NCI-H345 treated with DMSO at 0.1 percent for 48 hours (cell line): ENCODE results near the gene MFF.
"Not testable (repeated sequence)": the region's sequence is repeated elsewhere in the genome, so short reads cannot be mapped to it uniquely, and the experiment has no call there.

Experiments
- DNase-seq: peaks from one replicate; lab custom pipeline; 2025; ENCODE audit not compliant: unreplicated experiment; lab: John Stamatoyannopoulos, UW

MFF gene

DNA sequence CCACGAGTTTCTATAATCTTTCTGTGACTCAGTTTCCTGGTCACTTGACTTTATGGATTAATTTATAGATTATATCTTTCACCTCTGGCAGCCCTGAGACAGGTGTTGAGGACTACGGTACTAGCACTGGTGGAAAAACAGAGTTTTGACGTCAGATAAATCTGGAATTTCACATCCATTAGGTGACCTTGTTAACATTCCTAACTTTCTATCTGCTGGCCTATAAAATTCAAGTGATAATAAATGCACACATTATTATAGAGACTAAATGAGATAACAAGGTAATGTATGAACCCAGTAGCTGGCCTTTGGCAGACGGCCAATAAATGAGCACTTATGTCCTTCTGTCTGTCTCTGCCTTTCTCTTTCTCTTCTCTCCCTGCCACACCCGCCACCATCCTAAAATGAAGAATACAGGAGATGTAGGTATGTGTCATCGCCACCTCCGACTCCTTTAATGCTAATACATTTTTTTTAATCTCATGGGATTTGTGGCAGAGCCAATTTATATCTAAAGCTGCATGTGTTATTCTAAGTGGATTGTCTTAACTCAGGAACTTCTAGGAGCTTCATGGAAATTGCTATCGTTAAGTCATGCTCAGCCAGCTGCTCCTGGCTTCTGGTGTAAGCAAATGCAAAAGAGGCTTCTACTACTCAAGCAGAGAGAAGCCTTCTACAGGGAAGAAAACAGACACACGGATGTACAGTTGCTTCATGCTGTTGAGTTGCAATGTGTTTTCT is 51.8 kb downstream of the MFF start:
- no peak for DNase-seq

DNA sequence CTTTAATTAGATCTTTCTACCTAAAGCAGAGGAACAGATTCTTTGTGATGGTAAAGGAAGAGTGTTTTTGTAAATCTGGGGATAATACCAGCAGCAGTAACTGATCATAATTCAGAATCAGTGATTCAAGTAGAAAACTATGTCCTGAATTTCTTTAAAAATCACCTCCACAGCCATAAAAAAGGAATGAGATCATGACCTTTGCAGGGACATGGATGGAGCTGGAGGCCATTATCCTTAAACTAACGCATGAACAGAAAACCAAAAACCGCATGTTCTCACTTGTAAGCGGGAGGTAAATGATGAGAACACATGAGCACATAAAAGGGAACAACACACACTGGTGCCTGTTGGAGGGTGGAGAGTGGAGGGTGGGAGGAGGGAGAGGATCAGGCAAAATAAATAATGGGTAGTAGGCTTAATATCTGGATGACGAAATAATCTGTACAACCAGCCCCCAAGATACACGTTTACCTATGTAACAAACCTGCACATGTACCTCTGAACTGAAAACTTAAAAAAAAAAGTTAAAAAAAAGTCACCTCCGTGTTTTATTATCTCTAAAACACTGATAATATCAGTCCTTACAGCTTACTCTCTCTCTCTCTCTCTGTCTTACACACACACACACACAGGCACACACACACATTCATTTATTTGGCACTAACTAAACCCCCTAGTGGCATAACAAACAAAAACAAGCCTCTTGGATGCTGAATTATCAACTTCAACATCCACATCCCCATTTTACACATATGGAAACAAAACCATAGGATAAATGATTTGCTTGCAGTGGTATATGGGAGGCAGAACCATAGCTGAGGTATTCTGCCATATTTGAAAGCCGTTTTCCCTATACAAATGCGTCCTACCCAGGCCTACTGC is 52.7 kb downstream of the MFF start:
- no peak for DNase-seq

DNA sequence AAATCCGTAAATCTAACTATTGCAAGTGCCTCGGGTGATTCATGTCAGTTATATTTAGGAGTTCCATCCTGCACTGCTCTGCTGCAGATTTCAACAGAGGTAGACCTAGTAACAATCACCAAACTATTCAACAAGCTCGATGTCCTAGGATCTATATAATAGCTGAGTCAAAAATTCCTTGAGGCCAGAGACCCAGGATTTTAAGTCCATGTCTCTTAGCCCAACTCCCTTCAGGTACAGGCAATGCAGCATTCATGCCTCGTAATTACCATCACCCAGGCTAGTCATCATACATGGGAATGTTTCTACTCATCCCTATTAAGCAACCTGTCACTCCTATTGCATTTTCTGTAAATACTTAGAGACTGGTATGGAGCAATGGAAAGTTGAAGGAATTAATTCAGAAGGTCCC is 53.3 kb downstream of the MFF start:
- DNase-seq = no peak

DNA sequence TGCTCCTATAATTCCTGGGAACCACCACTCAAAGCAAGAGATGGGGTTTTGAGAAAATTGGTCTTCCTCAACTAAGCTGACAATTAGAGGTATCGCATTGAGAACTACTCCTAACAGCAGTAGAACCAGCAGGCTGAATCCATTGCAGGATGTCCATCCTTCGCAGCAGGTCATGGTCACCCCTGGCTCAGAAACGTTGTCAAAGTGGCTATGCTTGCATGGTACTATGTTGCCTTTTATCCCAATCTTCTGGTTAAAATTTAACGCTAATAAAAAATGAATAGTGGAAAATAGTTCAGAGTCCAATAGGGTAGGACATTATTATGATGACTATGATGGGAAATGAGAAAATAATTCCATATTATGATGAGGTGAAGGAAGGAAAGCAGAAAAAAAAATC is 54.0 kb downstream of the MFF start, which contains the start of gene TM4SF20:
TSS of gene TM4SF20 (minus strand) at position 212 of the 400 bp plus-strand sequence. CDS start at position 174, 38 bp downstream.
- DNase-seq = no peak

DNA sequence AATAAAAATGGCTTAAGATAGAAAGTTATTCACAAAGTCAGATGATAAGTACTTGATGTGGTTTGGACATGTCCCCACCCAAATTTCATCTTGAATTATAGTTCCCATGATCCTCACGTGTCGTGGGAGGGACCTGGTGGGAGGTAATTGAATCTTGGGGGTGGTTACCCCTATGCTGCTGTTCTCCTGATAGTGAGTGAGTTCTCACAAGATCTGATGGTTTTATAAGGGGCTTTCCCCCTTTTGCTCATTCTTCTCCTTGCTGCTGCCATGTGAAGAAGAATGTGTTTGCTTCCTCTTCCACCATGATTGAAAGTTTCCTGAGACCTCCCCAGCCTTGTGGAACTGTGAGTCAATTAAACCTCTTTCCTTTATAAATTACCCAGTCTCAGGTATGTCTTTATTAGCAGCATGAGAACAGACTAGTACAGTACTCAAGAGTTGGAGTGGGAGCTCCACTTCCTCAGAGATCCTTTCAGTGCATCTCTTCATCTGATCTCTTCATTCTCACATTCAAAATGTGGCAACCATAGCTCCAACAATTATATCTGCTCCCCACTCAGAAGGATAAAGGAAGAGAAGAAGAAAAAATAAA is 57.3 kb downstream of the MFF start:
- not testable (repeated sequence) for DNase-seq

DNA sequence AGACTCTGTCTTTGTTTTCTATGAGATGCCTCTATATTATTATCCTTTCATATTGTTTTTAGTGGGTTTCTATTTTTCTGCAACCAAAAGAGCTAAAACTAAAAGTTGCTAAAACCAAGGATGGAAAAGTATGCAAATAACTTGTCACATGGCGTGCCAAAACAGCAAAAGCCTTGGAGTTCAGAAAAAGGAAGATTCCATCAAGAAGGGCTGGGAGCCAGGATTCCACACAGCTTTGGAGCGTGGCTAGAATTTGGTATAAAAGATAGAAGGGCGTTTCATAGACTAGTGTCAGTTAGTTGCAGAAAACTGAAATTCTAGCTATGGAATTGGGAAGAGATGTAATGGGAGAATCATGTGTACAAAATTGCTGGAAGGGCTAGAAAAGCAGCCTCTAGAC is 58.6 kb downstream of the MFF start:
- DNase-seq = no peak

DNA sequence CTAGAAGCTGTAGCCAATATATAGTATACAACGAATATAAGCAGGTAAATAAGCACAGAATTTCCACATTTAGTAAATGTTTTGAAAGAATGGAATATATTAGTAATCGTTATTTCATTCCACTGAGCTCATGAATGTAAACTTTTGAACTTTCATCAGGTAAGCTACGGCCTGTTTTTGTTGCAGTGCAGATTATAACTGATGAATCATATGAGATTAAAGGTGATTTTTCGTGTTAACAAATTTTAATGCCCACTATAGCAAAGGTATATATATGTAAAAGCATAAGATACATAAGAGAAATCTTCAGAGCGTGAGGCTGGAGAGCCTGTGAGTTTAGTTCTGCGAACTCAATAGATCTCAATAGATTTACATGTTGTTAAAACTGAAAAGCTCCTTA is 61.6 kb downstream of the MFF start:
- DNase-seq = no peak

DNA sequence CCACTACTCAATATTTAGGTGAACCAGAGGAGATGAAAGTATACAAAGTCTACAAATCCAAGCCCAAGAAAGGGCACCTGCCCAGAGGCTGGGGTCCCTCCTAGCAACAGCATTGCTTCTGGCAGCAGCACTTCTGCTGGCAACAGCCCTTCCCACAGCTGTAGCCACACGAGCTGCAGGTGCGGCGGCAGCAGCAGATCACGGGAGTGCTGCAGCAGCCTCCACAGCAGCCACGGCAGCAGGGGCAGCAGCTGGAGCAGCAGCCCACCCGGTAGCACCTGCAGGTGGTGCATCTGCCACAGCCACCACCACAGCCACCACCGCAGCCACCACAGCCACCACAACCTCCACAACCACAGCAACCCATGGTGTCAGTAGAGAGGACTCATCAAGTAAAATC is 62.5 kb downstream of the MFF start, which contains the start of gene SCYGR1:
TSS of gene SCYGR1 (minus strand) at position 367 of the 400 bp plus-strand sequence. CDS start at position 367, 0 bp downstream.
- not testable (repeated sequence) for DNase-seq

DNA sequence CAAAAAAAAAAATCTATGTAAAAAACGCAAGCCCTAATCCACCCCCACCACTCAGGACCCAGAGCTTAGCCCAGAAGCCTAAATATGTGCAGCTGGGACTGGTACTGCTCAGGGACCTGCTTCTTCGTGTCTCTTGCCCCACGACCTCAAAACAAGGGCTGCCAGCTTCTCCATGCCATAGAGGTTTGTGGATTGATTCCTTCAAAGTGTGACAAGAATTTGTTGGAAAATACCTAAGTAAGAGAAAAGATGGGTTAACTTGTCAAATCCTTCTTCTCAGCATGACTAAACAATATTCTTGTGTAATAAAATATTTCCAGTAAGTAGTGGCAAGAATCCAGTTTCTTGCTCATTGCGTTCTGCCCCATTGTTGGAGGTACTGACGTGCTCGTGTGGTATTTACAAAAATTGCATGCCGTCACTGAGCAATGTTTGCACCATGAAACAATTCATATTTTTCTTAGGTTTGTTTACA is 63.5 kb downstream of the MFF start:
- DNase-seq = no peak

DNA sequence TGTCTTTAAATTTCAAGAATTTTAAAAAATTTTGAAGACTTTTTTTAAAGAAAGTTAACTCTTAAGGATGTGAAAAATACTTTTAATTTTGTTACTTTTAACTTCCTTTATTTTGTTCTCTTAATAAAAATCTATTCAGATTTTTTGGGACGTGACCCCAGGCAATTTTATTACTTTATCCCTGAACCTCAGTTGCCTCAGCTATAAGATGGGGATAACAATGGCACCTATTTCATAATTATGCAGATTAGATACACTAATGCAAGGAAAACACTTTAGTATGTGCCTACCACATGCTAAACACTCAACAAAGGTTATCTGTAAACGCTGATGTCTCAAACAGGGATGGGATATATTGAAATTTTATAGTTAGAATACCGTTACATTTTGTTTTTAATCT is 64.2 kb downstream of the MFF start:
- no peak for DNase-seq

DNA sequence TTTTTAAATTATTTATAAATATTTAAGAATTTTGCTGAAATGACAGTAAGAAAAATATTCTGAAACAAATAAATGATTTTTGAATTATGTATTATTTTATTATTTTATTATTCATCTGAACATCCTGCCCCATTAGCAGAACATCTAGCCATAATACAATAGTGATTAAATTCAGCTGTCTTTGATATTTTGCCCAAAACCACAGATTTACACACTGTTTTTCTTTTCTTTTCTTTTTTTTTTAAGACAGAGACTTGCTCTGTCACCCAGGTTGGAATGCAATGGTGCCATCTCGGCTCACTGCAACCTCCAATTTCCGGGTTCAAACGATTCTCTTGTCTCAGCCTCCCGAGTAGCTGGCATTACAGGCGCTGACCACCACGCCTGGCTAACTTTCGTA is 64.6 kb downstream of the MFF start:
- DNase-seq = no peak

DNA sequence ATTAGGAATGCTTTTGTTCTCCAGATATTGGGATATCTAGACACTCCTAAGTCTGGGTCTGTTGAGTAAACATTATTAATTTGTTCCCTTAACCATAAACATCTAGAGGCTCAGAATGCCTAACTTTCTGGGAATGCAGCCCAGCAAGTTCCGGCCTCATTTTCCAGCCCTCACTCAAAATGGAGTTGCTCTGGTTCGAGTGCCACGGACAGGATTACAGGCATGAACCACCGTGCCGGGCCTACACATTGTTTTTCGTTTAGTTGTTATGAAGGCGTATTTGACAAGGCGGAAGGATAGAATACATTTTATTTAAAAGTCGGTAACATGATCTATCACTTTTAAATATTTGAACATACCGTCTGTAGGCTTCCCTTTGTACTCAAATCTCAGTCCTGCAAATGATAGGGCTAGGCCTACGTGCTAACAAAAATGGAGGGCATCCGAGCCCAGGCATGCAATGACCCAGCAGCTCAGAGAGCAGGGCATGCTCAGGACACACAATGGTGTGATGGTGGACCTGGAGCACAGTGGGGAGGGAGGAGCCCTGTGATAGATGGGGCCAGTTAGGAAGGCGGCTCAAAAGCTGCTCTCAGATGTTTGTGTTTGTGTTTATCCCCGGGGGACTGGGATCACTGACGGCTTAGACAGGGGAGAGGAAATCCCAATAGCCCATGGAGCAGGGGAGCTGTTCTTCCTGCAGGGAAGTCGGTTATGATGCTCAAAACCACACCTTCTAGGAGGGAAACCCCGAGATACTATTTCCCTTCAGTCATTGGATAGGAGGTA is 65.6 kb downstream of the MFF start:
- no peak for DNase-seq

DNA sequence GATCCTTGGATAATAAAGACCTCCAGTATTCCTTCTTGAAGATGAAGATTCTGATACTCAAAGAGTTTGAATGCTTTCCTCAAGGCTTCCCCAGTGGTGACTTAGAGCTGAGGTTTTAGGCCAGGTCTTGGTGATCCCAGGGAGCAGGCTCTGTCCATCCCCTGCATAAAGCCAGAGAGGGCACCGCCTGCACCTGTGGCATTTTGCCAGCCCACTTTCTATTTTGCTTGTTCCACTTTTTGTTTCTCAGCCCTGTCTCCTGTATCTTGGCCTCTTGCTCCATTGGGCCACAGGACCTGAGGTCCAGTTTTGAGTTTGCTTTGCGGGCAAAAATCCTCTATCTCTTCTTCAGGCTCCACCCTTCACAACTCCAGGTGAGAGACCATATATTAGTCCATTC is 69.3 kb downstream of the MFF start:
- DNase-seq = no peak

DNA sequence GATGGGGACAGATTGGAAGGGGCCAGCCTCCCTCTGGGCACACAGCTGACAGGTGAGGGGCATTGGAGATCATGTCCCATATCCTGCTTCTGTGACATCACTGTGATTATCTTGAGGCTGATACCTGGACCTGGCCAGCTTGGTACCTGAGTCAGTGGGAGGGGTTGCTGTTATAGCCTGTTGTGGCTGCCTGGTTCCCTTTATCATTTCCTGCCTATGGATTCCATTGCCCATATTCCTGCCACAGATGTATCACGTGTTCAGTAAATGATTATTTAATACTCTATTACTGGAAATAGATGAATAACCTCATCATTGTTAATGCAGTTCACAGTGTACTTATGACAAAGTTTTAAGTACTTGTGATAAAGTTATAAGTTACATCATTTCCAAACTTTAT is 70.5 kb downstream of the MFF start:
- DNase-seq = no peak

DNA sequence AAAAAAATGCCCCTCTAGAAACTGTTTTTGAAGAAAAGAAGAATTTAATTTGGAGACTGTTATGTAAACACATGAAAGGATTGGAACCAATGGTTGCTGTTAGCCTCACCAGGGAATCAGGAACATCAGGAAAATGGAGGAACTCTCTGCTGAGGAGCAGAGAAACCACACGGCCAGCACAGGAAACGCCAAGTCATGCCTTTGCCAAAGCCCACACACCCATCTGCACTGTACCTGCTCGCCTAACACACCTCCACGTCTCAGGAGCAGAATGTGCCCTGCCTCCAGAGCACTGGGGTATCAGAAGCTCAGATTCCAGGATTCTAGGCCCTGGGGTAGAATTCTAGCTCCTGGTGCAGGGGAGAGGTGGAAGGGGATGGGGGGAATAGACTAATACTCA is 72.5 kb downstream of the MFF start:
- no peak for DNase-seq

DNA sequence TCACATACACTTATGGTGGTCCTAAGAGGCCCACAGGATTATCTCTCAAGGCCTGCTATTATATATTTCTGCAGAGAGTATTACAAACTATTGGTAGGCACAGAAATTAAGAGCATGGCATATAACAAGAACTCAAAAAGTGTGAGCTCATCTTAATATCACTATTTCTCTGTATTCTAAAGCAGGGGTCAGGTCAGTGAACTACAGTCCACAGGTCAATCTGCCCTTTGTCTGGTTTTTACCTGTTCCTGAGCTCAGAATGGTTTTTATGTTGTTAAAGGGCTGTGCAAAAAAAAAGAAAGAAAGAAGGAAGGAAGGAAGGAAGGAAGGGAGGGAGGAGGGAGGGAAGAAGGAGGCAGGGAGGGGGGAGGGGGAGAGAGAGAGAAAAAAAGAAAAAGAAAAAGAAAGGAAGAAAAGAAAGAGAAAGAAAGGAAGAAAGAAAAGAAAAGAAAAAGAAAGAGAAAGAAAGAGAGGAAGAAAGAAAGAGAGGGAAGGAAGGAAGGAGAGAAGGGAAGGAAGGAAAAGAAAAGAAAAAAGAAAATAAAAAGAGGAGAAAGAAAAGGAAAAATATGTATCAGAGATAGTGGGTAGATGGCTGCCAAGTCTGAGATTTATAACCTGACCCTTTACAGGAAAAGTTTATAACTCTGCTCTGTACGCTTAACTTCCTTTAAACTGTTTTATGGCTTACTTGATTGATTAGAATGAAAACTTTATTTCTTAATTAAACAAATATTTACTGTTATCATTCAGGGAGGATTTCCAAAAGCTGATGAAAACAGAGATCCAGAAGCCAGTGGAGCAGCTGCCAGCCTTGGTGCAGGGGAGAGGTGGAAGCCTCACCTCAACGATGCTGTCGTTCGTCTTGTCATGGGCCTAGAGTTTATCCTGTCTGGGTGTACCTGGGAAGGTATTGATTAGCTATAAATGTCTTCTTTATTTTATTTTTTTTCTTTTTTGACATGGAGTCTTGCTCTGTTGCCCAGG is 73.9 kb downstream of the MFF start:
- no peak for DNase-seq

DNA sequence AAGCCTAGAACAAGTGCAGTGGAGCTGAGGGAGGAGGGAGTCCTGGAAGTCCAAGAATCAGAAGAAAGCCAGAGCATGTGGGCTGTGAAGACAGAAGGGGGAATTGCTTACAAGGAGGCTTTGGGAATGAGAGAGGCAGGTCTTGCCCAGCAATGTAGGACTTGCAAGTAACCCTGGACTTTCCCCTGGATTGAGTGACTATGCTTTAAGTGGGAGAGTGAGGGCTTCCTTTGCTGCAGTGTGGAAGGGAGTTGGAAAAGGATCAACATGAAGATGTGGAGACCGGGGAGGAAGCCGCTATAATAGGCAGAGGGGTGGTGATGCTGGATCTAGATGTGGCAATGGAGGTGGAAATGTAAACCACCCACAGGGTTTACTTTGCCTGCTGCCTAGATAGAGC is 76.5 kb downstream of the MFF start:
- DNase-seq = no peak

DNA sequence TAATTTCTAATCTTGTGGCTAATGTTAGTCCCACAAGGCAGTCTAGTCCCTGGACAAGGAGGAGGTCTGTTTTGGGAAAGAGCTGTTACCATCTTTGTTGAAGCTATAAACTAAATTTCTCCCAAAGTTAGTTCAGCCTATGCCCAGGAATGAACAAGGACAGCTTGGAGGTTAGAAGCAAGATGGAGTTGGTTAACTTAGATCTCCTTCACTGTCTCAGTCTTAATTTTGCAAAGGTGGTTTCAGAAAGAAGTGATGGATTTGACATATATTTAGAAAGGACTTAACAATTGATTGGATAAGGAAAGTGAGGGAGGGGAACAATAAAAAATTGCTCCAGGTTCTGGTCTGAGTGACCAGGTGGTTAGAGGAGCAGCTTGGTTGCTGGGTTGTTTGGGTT is 77.3 kb downstream of the MFF start:
- DNase-seq = no peak

DNA sequence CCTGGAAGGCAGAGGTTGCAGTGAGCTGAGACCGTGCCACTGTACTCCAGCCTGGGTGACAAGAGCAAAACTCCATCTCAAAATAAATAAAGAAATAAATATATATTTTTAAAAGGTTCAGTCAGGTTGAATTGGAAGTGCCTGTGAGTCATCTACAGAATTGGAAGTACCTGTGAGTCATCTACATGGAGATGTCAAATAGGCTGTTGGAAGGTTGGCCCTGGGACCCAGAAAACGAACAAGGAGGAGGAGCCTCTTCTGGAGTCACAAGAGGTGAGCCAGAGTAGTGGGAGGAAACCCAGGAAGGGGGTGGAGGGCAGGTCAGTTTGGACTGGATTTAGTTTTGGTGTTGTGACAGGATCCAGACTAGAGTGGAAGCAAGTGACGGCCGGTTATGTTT is 77.9 kb downstream of the MFF start:
- DNase-seq = no peak
